K562 (cell line): ENCODE results near the gene MED28. TPM values are rescaled to one million over a fixed set of nuclear protein-coding genes. Genes with fewer than 3 reads are reported as not detected.

ENCODE experiments used
- ATAC-seq: fragments of 200-7000 bp; cut with Tn5 transposase; 3 replicates; pipeline ENCODE4 v1.9.1; 2020; ENCODE audit warnings: moderate library complexity
- BruUV-seq: library from RNA; stranded (reverse); fragments of 400-500 nt; replicated peaks from 2 replicates; lab custom pipeline; 2021; lab: Mats Ljungman, UMichigan
- CTCF ChIA-PET: fragments of 300-600 bp; formaldehyde crosslinking; extraction: SDS; loops from one replicate; lab custom pipeline; 2021; ENCODE audit warnings: low intra/inter-chr PET ratio; lab: Yijun Ruan, JAX
- POLR2A ChIA-PET: fragments of 300-600, 350-650 bp; sonication (Branson Sonifier 250); formaldehyde crosslinking; extraction: SDS; loops from one replicate; lab custom pipeline; 2021; ENCODE audit warnings: antibody characterized with exemption, inconsistent platforms; lab: Yijun Ruan, JAX
- DNase-seq, 4 experiments: peaks; one replicate each; pipeline versions ENCODE4 v3.0.0 to v3.0.0-alpha.2; 2011 to 2018; ENCODE audit warnings: low spot score in 3 of 4, mixed read lengths in 3 of 4; ENCODE audit errors: extremely low read depth in 1 of 4
- FAIRE-seq: peaks from 2 replicates; lab custom pipeline; 2011; peaks lifted over from hg19 to GRCh38; lab: Jason Lieb, UNC
- H2AFZ ChIP-seq: 2 replicates; pipeline ENCODE4 v1.6.0; 2011; ENCODE audit warnings: low read depth, low read length, control low read depth, inconsistent platforms
- H3K27ac ChIP-seq: fragments of 200-600 bp; 3 replicates; pipeline ENCODE4 v1.8.0; 2011; ENCODE audit warnings: low read depth, mild to moderate bottlenecking, control low read depth, inconsistent platforms, low read length, moderate library complexity, mixed read lengths; ENCODE audit errors: extremely low read depth
- H3K27me3 ChIP-seq, 2 experiments: fragments of 300-600 bp in 1 of 2; 2 replicates in 1 of 2; 3 replicates in 1 of 2; pipeline versions ENCODE4 v1.6.0 to v1.8.0; 2011; ENCODE audit warnings: inconsistent platforms in 2 of 2, low read length in 2 of 2, mild to moderate bottlenecking in 1 of 2, mixed read lengths in 1 of 2, moderate library complexity in 1 of 2; ENCODE audit not compliant: control insufficient read depth in 2 of 2, insufficient read depth in 2 of 2
- H3K36me3 ChIP-seq: fragments of 300-600 bp; 3 replicates; pipeline ENCODE4 v1.8.0; 2011; ENCODE audit warnings: mild to moderate bottlenecking, low read length, inconsistent platforms; ENCODE audit not compliant: control insufficient read depth, insufficient read depth
- H3K4me1 ChIP-seq, 2 experiments: fragments of 200-600 bp in 1 of 2; replicated peaks in 1 of 2; 2 replicates in 1 of 2; 3 replicates in 1 of 2; pipeline versions ENCODE4 v1.5.1 to v1.8.0; 2011; ENCODE audit warnings: inconsistent platforms in 2 of 2, low read length in 2 of 2, mild to moderate bottlenecking in 1 of 2, mixed read lengths in 1 of 2, moderate library complexity in 1 of 2; ENCODE audit not compliant: control insufficient read depth in 2 of 2, insufficient read depth in 2 of 2
- H3K4me2 ChIP-seq: 2 replicates; pipeline ENCODE4 v1.6.1; 2011; ENCODE audit warnings: low read length, control low read depth, inconsistent platforms, mixed read lengths; ENCODE audit not compliant: insufficient read depth
- H3K4me3 ChIP-seq: fragments of 200-600 bp; sonication (generic), shearing (Covaris generic); 2 replicates; pipeline ENCODE4 v1.5.1; 2016; ENCODE audit warnings: control low read depth, inconsistent platforms
- H3K79me2 ChIP-seq: fragments of 200-600 bp; 3 replicates; pipeline ENCODE4 v1.8.0; 2011; ENCODE audit warnings: low read length, inconsistent platforms; ENCODE audit not compliant: control insufficient read depth, insufficient read depth
- H3K9ac ChIP-seq, 2 experiments: 2 replicates each; pipeline versions ENCODE4 v1.6.0 to v1.6.1; 2011; ENCODE audit warnings: low read depth in 2 of 2, low read length in 2 of 2, control low read depth in 1 of 2, inconsistent platforms in 1 of 2, mild to moderate bottlenecking in 1 of 2, mixed read lengths in 1 of 2; ENCODE audit not compliant: insufficient read depth in 1 of 2
- H3K9me1 ChIP-seq: one replicate; pipeline ENCODE4 v1.6.0; 2011; ENCODE audit warnings: inconsistent platforms, mild to moderate bottlenecking, low read length, moderate library complexity; ENCODE audit not compliant: control insufficient read depth, insufficient read depth
- H3K9me3 ChIP-seq: replicated peaks from 2 replicates; pipeline ENCODE4 v1.5.1; 2011; ENCODE audit warnings: low read depth, low read length, inconsistent platforms; ENCODE audit not compliant: control insufficient read depth, insufficient read depth
- H4K20me1 ChIP-seq: replicated peaks from 2 replicates; pipeline ENCODE4 v1.6.1; 2011; ENCODE audit warnings: low read length, inconsistent platforms, mixed read lengths; ENCODE audit not compliant: control insufficient read depth, insufficient read depth
- CTCF ChIP-seq, 3 experiments: IDR thresholded peaks in 2 of 3; conservative IDR thresholded peaks in 1 of 3; 2 replicates each; pipeline ENCODE4 v1.5.1; 2011 to 2012; ENCODE audit warnings: low read length in 3 of 3, mild to moderate bottlenecking in 3 of 3, control low read depth in 2 of 3, improper control_type of control experiment in 1 of 3, inconsistent platforms in 1 of 3, low read depth in 1 of 3, mixed read lengths in 1 of 3, moderate library complexity in 1 of 3; ENCODE audit not compliant: insufficient read depth in 2 of 3
- ELF4 ChIP-seq: fragments of 450-650 bp; formaldehyde crosslinking; IDR thresholded peaks from 2 replicates; pipeline ENCODE4 v1.4.0; 2022; ENCODE audit warnings: missing genetic modification characterization
- FOXK2 ChIP-seq, 2 experiments: fragments of 450-650 bp; IDR thresholded peaks in 1 of 2; conservative IDR thresholded peaks in 1 of 2; 2 replicates each; pipeline ENCODE4 v1.6.1; 2016; ENCODE audit warnings: low read depth in 2 of 2, mild to moderate bottlenecking in 1 of 2
- HNRNPH1 ChIP-seq: fragments of 200-400 bp; formaldehyde crosslinking; optimal IDR thresholded peaks from 2 replicates; pipeline ENCODE3; 2017; ENCODE audit warnings: low read depth, mild to moderate bottlenecking, low read length, moderate library complexity
- ZBTB43 ChIP-seq: sonication (generic); formaldehyde crosslinking; IDR thresholded peaks from 2 replicates; pipeline ENCODE4 v1.8.0; 2023; ENCODE audit warnings: mild to moderate bottlenecking, missing genetic modification reagents
- ZFX ChIP-seq: sonication (generic); formaldehyde crosslinking; IDR thresholded peaks from 2 replicates; pipeline ENCODE4 v1.8.0; 2022; ENCODE audit warnings: mild to moderate bottlenecking, missing genetic modification reagents, moderate library complexity
- ZNF175 ChIP-seq: fragments of 200-800 bp; sonication (Bioruptor generic); IDR thresholded peaks from 2 replicates; pipeline ENCODE4 v1.6.1; 2016; ENCODE audit warnings: low read depth, mild to moderate bottlenecking, missing genetic modification characterization, missing compliant biosample characterization
- WGBS: fragments of 100-300 bp; shearing (Covaris generic); methylation state at CpG from one replicate; pipeline ENCODE4 v1.1.6; 2016; ENCODE audit warnings: low coverage, mixed read lengths; ENCODE audit not compliant: insufficient coverage; ENCODE audit errors: missing lambda C conversion rate; 5-methylcytosine and 5-hydroxymethylcytosine counted together
- in situ Hi-C: fragments of 300-500 bp; cut with MboI; formaldehyde crosslinking; loops from 4 replicates; pipeline ENCODE4 v1.15.0; 2018; ENCODE audit warnings: inconsistent platforms, mixed read lengths
- intact Hi-C: fragments of 100-400 bp; cut with micrococcal nuclease; formaldehyde crosslinking; loops from 2 replicates; pipeline ENCODE4 v1.14.2; 2022
- polyA plus RNA-seq, 8 experiments: library from polyadenylated mRNA; depleted of rRNA in 4 of 8; stranded (reverse) in 5 of 8; unstranded in 3 of 8; fragments of >200 nt; fragmentation: Nextera tagmentation in 2 of 8; fragmentation: Illumina TruSeq in 1 of 8; extraction: Ambion mirVana in 2 of 8; extraction: Trizol in 1 of 8; gene quantifications; 2 replicates each; pipeline versions ENCODE4 v1.2.1 to v1.2.3, GENCODE V29; 2011 to 2014; ENCODE audit warnings: inconsistent platforms in 1 of 8, missing spikeins in 1 of 8
- total RNA-seq, 7 experiments: library from RNA; depleted of rRNA in 6 of 7; stranded (reverse); fragments of >200 nt in 6 of 7; fragmentation: Illumina TruSeq in 2 of 7; extraction: Trizol in 2 of 7; gene quantifications; 2 replicates each; pipeline versions ENCODE4 v1.2.1 to v1.2.3, GENCODE V29; 2011 to 2021; ENCODE audit warnings: low replicate concordance in 1 of 7

Gene MED28
- total and polyA plus RNA-seq, 9 of the 15 experiments (the other 6 are each of a cell fraction or from before 2014, with no cell fraction given): 15.5 to 93.8 (median 50.5) TPM

GRCh38 chr4:17605236-17605635 lies 9.2 kb upstream of the MED28 start:
- Histone ChIP-seq H2AFZ (no peak overlapping the region), H3K36me3 (peaks cover 59% of the 10 kb centered on the region), H3K27ac (no peak overlapping the region), H3K4me3 (no peak overlapping the region), H3K9me3 (no peaks in the 10 kb centered on the region), H3K4me2 (no peak overlapping the region), H3K9me1 (no peaks in the 10 kb centered on the region), H4K20me1 (no peaks in the 10 kb centered on the region), H3K27me3 (no peaks in the 10 kb centered on the region), H3K79me2 (no peaks in the 10 kb centered on the region), H3K4me1 (no peaks in the 10 kb centered on the region), H3K9ac (no peak overlapping the region)
- POLR2A ChIA-PET: no interaction called here
- DNase-seq (no peak), ATAC-seq (no peak), FAIRE-seq (no peak)
- in situ Hi-C loops: no loop called here
- no peak for TF ChIP-seq ZNF175 (CRISPR knock-in tag)
- TF ChIP-seq FOXK2 (conservative IDR thresholded peaks at IDR 0.05 in 1 of 2, IDR thresholded peaks at IDR 0.05 in 1 of 2; ENCODE audit: low read depth in 2 of 2): no peak
- TF ChIP-seq ZFX (CRISPR knock-in tag): no peak
- no peak for TF ChIP-seq HNRNPH1
- TF ChIP-seq CTCF (IDR thresholded peaks at IDR 0.05 in 2 of 3, conservative IDR thresholded peaks at IDR 0.05 in 1 of 3; ENCODE audit: insufficient read depth in 2 of 3, low read depth in 1 of 3, low read length in 3 of 3): no peak
- TF ChIP-seq ZBTB43: no peak
- no peak for TF ChIP-seq ELF4 (CRISPR knock-in tag)
- 89% methylated on average over 3 of the region's 3 CpGs for WGBS
- intact Hi-C loops: no loop called here
- BruUV-seq: no TSS peak
- CTCF ChIA-PET: no interaction called here
